Fibroblast of villous mesenchyme (primary cell): Measurements from ENCODE around the gene MUC2. TPM values are rescaled to one million over a fixed set of nuclear protein-coding genes. Genes with fewer than 3 reads are reported as not detected.

Experiments used
- DNase-seq: peaks from one replicate; pipeline ENCODE4 v3.0.0-alpha.2; 2010; ENCODE audit warnings: low read depth
- H3K4me3 ChIP-seq: 2 replicates; pipeline ENCODE4 v1.5.1; 2011; ENCODE audit warnings: low read depth, mild to moderate bottlenecking, low read length
- total RNA-seq: library from RNA; depleted of rRNA; stranded (reverse); fragments of >200 nt; gene quantifications from 2 replicates; pipeline ENCODE4 v1.2.3, GENCODE V29; 2012
- TF ChIP-seq, protein P1 (sequence below): IDR thresholded peaks from 2 replicates; pipeline ENCODE4 v1.5.1; 2012; ENCODE audit warnings: low read depth, mild to moderate bottlenecking, low read length; ENCODE audit not compliant: insufficient read depth

The MUC2 gene
- total RNA-seq, 1 donor: not detected

DNA sequence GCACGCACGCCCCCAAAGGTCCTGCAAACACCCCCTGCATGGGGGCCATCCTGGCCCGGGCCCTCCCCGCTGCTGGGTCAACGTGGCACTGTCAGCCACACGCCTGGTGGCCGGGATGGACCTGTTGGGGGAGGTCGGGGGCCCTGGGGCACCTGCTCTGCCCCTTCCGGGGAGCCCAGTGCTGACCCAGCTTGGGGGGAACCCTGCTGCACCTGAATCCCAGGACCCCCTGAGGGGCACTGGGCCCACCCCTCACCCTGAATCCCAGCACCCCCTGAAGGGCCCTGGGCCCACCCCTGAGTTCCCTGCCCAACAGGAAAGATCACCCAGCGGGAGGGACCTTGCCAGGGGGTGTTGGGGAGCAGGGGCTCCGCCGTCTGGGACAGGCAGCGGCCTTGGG is 37.7 kb upstream of the MUC2 start:
- TF ChIP-seq, protein P1, sequence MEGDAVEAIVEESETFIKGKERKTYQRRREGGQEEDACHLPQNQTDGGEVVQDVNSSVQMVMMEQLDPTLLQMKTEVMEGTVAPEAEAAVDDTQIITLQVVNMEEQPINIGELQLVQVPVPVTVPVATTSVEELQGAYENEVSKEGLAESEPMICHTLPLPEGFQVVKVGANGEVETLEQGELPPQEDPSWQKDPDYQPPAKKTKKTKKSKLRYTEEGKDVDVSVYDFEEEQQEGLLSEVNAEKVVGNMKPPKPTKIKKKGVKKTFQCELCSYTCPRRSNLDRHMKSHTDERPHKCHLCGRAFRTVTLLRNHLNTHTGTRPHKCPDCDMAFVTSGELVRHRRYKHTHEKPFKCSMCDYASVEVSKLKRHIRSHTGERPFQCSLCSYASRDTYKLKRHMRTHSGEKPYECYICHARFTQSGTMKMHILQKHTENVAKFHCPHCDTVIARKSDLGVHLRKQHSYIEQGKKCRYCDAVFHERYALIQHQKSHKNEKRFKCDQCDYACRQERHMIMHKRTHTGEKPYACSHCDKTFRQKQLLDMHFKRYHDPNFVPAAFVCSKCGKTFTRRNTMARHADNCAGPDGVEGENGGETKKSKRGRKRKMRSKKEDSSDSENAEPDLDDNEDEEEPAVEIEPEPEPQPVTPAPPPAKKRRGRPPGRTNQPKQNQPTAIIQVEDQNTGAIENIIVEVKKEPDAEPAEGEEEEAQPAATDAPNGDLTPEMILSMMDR: no peak
- no peak overlapping the region for H3K4me3 ChIP-seq
- DNase-seq: no peak

DNA sequence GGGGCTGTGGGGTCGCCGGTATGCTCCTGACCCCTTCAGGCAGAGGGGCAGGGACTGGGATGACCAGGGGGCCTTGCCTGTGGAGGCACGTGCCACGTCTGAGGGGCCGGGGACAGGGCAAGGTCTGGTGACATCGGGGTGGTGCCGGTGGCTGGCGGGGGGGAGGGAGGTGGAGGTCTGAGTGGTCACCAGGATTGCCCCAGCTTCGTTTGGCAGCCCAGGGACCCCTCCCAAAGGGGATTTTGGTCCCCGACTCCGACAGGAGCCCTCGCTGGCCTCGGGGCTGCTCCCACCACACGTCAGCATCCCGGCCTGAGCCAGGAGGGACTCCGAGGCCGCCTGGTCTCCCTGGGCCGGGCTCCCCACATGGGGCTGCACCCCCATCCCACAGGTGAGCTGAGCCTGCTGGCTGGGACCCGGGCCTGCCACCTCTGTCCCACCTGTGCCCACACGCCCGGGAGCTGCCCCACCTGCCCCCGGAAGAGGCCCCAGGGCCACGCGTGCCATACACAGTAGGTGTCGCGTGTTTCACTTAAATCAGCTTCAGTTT is 37.1 kb upstream of the MUC2 start:
- DNase-seq: no peak
- H3K4me3 ChIP-seq: no peak overlapping the region
- TF ChIP-seq, protein P1: no peak

DNA sequence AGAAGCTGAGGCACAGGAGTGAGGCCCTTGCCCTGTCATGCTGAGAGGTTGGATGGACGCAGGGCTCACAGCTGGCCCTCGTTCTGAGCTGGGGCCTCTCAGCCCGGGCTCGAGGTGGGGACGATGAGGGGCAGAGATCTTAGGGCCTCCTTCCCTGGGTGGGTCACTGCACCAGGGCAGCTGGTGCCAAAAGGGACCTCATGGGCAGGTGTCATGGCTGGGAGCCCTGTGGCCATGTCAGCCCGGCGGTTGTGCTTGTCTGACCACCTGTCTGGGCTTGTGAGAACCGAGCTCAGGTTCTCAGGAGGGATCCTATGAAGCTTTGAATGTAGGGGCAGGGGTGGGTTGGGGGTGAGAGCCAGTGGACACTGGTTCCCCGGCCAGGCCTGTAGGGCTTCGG is 36.3 kb upstream of the MUC2 start:
- H3K4me3 ChIP-seq: no peak overlapping the region
- no peak for DNase-seq
- TF ChIP-seq, protein P1: no peak

DNA sequence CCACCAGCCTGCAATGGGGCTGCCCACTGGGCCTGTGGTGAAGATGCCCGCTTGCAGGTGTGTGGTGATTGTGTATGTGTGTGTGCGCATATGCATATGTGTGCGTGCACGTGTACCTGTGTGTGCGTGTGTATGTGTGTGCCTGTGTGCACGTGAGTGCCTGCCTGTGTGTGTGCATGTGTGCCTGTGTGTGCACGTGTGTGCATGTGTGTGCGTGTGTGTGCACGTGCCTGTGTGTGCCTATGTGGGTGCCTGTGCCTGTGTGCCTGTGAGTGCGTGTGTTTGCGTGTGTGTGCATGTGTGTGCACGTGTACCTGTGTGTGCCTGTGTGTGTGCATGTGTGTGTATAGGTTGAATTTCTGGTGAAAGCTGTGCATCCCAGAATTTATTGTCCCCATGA is 35.8 kb upstream of the MUC2 start:
- H3K4me3 ChIP-seq: no peak overlapping the region
- TF ChIP-seq, protein P1: no peak
- DNase-seq: no peak

DNA sequence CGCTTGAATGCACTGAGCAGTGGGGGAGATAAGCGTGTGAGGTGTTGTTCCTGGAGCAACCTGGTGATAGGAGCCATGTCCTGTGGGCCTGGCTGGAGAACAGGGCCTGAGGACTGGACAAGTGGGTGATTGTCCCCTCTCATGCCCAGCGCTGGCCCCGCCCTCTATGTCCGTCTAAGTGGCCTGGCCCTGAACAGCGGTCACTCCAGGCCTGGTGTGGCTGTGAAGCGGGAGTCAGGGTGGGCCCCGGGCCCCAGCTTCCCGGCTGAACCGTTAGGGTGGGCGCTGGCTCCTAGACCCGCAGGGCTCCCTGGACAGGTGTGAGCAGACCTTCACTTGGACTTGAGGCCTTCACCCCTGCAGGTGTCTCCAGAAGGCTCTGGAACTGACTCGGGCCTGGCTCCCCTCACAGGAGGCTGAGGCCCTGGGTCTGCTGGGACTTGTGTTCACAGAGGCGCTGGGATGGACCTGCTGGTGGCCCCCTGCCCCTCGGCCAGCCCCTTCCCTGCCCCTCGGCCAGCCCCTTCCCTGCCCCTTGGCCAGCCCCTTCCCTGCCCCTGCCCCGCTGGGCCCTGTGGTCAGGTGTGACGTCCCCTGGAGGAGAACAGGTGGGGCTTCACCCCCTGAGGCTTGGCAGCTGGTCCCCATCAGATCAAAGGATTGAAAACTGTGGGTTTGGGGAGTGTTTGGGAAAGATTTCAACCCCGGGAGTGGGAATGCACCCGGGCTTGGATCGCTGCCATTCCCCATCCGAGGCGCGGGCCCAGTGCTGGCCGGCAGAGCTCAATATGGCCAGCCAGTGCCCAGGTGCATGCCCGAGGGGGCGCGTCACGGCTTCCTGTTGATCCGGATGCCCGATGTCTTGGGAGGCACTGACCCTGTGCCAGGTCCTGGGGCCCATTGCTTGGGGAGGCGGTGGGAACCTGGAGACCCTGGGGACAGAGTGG is 34.9 kb upstream of the MUC2 start:
- no peak for DNase-seq
- TF ChIP-seq, protein P1: no peak
- H3K4me3 ChIP-seq: no peak overlapping the region

DNA sequence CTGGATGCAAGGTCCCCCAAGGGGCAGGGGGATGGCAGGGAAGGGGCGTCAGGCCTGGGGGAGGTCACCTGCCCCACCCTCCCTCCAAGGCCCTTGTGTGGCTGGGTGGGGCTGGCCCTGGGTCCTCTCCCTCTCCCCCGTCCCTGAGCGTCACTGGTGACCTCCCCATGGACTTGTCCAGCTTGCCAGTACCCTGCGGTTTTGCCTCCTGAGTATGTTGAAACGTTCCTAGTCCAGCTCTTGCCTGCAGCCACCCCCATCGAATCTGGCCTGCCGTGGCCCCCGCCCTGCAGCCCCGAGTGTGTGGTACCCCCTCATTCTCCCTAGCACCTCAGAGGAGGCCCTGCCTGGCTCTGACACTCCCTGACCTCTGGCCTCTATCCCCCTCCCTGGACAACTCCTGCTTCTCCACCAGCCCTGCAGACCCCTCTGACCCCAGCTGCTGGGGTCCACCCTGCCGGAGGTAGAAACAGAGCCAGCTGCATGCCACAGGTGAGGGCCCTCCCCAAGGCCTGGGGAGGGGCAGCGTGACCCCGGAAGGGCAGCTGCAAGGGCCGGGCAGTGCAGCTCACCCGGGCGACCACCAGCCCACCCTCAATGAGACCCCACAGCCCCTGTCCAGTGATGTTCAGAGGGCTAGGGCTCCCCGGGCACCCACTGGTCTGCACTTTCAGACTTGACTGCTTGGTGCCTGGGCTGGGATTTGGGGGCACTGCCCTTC is 34.1 kb upstream of the MUC2 start:
- TF ChIP-seq, protein P1: no peak
- H3K4me3 ChIP-seq: no peak overlapping the region
- DNase-seq: peak; percentile 23
